Activated CD8-positive, alpha-beta T cell treated with anti-CD3 and anti-CD28 coated beads for 36 hours (primary cell): ENCODE results near the gene CREB3. TPM values are rescaled to one million over a fixed set of nuclear protein-coding genes. Genes with fewer than 3 reads are reported as not detected.

Experiments
- ATAC-seq: fragments of 200-7000 bp; cut with Tn5 transposase; one replicate; pipeline ENCODE4 v1.10.0; 2021; ENCODE audit warnings: mild to moderate bottlenecking, moderate library complexity
- CTCF ChIA-PET: fragments of 350-600 bp; sonication (Branson Sonifier 250); formaldehyde crosslinking; loops from one replicate; lab custom pipeline; 2021; ENCODE audit warnings: antibody characterized with exemption; lab: Charles Lee
- POLR2A ChIA-PET: fragments of 350-600 bp; sonication (Branson Sonifier 250); formaldehyde crosslinking; loops from one replicate; lab custom pipeline; 2021; ENCODE audit warnings: antibody characterized with exemption; lab: Charles Lee
- DNase-seq: peaks from one replicate; pipeline ENCODE4 v3.0.0-alpha.2; 2020
- H3K27ac Mint-ChIP-seq: one replicate; pipeline ENCODE4 v1.8.0; 2021; ENCODE audit warnings: mild to moderate bottlenecking, mixed read lengths
- H3K27me3 Mint-ChIP-seq: one replicate; pipeline ENCODE4 v1.8.0; 2021; ENCODE audit warnings: mixed read lengths
- H3K36me3 Mint-ChIP-seq: one replicate; pipeline ENCODE4 v1.8.0; 2021; ENCODE audit warnings: low read depth, mixed read lengths
- H3K4me1 Mint-ChIP-seq: one replicate; pipeline ENCODE4 v1.8.0; 2021; ENCODE audit warnings: low read depth, mixed read lengths
- H3K4me3 Mint-ChIP-seq: one replicate; pipeline ENCODE4 v1.8.0; 2021; ENCODE audit warnings: mild to moderate bottlenecking, moderate library complexity, mixed read lengths
- H3K9me3 Mint-ChIP-seq: one replicate; pipeline ENCODE4 v1.8.0; 2021; ENCODE audit warnings: mixed read lengths
- intact Hi-C: fragments of 100-400 bp; cut with micrococcal nuclease; formaldehyde crosslinking; loops from one replicate; pipeline ENCODE4 v1.10.0; 2022
- total RNA-seq, 2 experiments: library from RNA; stranded (reverse); gene quantifications; one replicate each; pipeline ENCODE4 v1.2.3, GENCODE V29; 2021
- TF ChIP-seq, protein P1 (sequence below): fragments of 200-600 bp; IDR thresholded peaks from one replicate; pipeline ENCODE4 v1.8.0; 2022; ENCODE audit warnings: antibody characterized with exemption, mild to moderate bottlenecking

The CREB3 gene
- total RNA-seq, 2 experiments from 2014 or later = 22.3 to 22.4 TPM

- H3K27ac Mint-ChIP-seq = no peak overlapping the region
- H3K4me3 Mint-ChIP-seq = no peak overlapping the region
- H3K27me3 Mint-ChIP-seq = no peaks in the 10 kb centered on the region
- peaks cover 13% of the 10 kb centered on the region for H3K36me3 Mint-ChIP-seq
- POLR2A ChIA-PET = no interaction called here
- TF ChIP-seq, protein P1, sequence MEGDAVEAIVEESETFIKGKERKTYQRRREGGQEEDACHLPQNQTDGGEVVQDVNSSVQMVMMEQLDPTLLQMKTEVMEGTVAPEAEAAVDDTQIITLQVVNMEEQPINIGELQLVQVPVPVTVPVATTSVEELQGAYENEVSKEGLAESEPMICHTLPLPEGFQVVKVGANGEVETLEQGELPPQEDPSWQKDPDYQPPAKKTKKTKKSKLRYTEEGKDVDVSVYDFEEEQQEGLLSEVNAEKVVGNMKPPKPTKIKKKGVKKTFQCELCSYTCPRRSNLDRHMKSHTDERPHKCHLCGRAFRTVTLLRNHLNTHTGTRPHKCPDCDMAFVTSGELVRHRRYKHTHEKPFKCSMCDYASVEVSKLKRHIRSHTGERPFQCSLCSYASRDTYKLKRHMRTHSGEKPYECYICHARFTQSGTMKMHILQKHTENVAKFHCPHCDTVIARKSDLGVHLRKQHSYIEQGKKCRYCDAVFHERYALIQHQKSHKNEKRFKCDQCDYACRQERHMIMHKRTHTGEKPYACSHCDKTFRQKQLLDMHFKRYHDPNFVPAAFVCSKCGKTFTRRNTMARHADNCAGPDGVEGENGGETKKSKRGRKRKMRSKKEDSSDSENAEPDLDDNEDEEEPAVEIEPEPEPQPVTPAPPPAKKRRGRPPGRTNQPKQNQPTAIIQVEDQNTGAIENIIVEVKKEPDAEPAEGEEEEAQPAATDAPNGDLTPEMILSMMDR = no peak
- intact Hi-C loops = no loop called here
- CTCF ChIA-PET = interaction anchor here (1.3 to 1.8 kb wide), 2 partner anchors 23 to 30 kb away, joined by 4 to 9 read pairs; no protein-coding TSS in a partner anchor
- H3K4me1 Mint-ChIP-seq = peaks cover 44% of the 10 kb centered on the region
- no peaks in the 10 kb centered on the region for H3K9me3 Mint-ChIP-seq
- DNase-seq (no peak), ATAC-seq (no peak)
These were observed 27.3 kb downstream of the CREB3 start for GRCh38 chr9:35759795-35760194.

GRCh38 chr9:35760651-35761050, 28.2 kb downstream of the CREB3 start:
- no peak for ATAC-seq
- Mint-ChIP-seq H3K27ac (no peak overlapping the region), H3K36me3 (peaks cover 13% of the 10 kb centered on the region), H3K27me3 (no peaks in the 10 kb centered on the region), H3K4me3 (no peak overlapping the region), H3K4me1 (peaks cover 44% of the 10 kb centered on the region), H3K9me3 (no peaks in the 10 kb centered on the region)
- CTCF ChIA-PET = interaction anchor here (1.2 to 1.8 kb wide), 5 partner anchors 11 to 33 kb away, joined by 4 to 9 read pairs (median 4); partner anchors contain the start of genes GBA2 and RGP1
- TF ChIP-seq, protein P1 = no peak
- intact Hi-C loops = no loop called here
- POLR2A ChIA-PET = interaction anchor here (1.1 kb wide), 1 partner anchor 53 kb away, joined by 3 read pairs; no protein-coding TSS in a partner anchor
- DNase-seq = no peak

- H3K9me3 Mint-ChIP-seq = no peaks in the 10 kb centered on the region
- ChIA-PET POLR2A (interaction anchor here (0.7 kb wide), 1 partner anchor 374 kb away, joined by 3 read pairs; no protein-coding TSS in a partner anchor), CTCF (interaction anchor here (0.9 kb wide), 1 partner anchor 9 kb away, joined by 4 read pairs; no protein-coding TSS in a partner anchor)
- no peak for ATAC-seq
- peaks cover 13% of the 10 kb centered on the region for H3K36me3 Mint-ChIP-seq
- no peaks in the 10 kb centered on the region for H3K27me3 Mint-ChIP-seq
- H3K27ac Mint-ChIP-seq = no peak overlapping the region
- peaks cover 37% of the 10 kb centered on the region for H3K4me1 Mint-ChIP-seq
- TF ChIP-seq, protein P1 = no peak
- no peak overlapping the region for H3K4me3 Mint-ChIP-seq
- no peak for DNase-seq
- intact Hi-C loops = no loop called here
These were observed 30.7 kb downstream of the CREB3 start for GRCh38 chr9:35763181-35763580.

GRCh38 chr9:35763803-35764202, 31.3 kb downstream of the CREB3 start:
- TF ChIP-seq, protein P1 = no peak
- ChIA-PET POLR2A (interaction anchor here (0.8 kb wide), 1 partner anchor 37 kb away, joined by 3 read pairs; no protein-coding TSS in a partner anchor), CTCF (interaction anchor here (0.7 to 0.8 kb wide), 2 partner anchors 26 to 28 kb away, joined by 3 read pairs; no protein-coding TSS in a partner anchor)
- Mint-ChIP-seq H3K9me3 (no peaks in the 10 kb centered on the region), H3K4me3 (no peak overlapping the region), H3K4me1 (peaks cover 30% of the 10 kb centered on the region), H3K27me3 (no peaks in the 10 kb centered on the region), H3K27ac (no peak overlapping the region), H3K36me3 (peaks cover 13% of the 10 kb centered on the region)
- ATAC-seq (no peak), DNase-seq (no peak)
- intact Hi-C loops = no loop called here

DNA sequence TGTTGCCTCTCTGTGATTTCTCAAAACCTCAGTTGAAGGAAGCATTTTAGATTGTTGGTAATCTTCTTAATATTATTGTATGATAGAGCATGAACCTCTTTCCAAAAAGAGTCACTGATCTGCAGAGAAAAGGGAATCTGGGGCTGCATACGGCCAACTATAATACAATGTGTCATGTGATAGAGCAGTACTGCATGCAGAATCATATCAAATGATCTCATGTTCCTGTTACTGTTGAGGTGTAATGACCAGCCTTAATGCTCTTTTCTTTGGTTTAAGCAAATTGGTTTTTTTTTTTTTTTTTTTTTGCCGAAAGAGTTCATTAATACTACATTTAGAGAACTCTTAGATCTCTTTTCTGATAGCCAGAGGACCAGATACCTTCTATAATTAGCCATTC, 34.5 kb downstream of the CREB3 start:
- Mint-ChIP-seq H3K27me3 (no peaks in the 10 kb centered on the region), H3K9me3 (no peaks in the 10 kb centered on the region), H3K4me3 (no peak overlapping the region), H3K4me1 (peaks cover 11% of the 10 kb centered on the region), H3K36me3 (no peaks in the 10 kb centered on the region), H3K27ac (no peak overlapping the region)
- POLR2A ChIA-PET = interaction anchor here (0.7 to 1.0 kb wide), 2 partner anchors 157 to 1123 kb away, joined by 3 to 4 read pairs; no protein-coding TSS in a partner anchor
- intact Hi-C loops = no loop called here
- DNase-seq (no peak), ATAC-seq (no peak)
- CTCF ChIA-PET = interaction anchor here (1.0 kb wide), 1 partner anchor 137 kb away, joined by 3 read pairs; no protein-coding TSS in a partner anchor
- TF ChIP-seq, protein P1 = no peak
